ENCODE data around the gene ULK1. TPM values are rescaled to one million over a fixed set of nuclear protein-coding genes. Genes with fewer than 3 reads are reported as not detected.

The ULK1 gene
- total and polyA plus RNA-seq, 2 experiments from 2014 or later: 4.0 to 6.9 TPM

DNA sequence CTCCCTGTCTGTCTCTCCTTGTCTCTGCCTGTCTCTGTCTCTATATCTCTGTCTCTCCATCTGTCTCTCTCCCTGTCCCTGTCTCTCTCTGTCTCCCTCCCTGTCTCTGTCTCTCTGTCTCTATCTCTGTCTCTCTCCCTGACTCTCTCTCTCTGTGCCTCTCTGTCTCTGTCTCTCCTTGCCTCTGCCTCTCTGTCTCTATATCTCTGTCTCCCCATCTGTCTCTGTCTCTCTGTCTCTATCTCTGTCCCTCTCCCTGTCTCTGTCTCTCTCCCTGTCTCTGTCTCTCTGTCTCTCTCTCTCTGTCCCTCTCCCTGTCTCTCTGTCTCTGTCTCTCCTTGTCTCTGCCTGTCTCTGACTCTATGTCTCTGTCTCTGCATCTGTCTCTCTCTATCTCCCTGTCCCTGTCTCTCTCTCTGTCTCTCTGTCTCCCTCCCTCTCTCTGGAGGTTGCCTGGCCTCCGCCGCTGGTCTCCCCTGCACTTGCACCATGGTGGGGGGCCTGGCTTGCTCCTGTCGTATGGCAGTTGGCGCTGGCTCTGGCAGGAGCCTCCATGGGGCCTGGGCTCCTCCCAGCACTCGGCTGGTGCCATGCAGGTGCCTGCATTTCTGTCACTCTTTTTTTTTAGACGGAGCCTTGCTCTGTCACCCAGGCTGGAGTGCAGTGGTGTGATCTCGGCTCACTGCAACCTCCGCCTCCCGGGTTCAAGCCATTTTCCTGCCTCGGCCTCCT is 37.9 kb upstream of the ULK1 start:
- 86 to 91% methylated on average over 10 of the region's 10 CpGs for WGBS, 2 experiments (ENCODE audit: low coverage in 1 of 2, low lambda C conversion rate in 2 of 2, missing lambda C conversion rate in 2 of 2)
- Histone ChIP-seq H3K9me3 (ENCODE audit: low read depth) (no peaks in the 10 kb centered on the region), H3K27me3 (replicated peaks; ENCODE audit: insufficient read depth) (no peaks in the 10 kb centered on the region), H3K79me2 (ENCODE audit: insufficient read depth) (no peaks in the 10 kb centered on the region), H3K27ac (no peak overlapping the region), H3K4me3 (no peak overlapping the region), H3F3A (ENCODE audit: insufficient read depth) (peaks cover 3% of the 10 kb centered on the region; the same call in 1 of the 2 replicates), H3K4me1 (ENCODE audit: insufficient read depth) (peaks cover 24% of the 10 kb centered on the region), H4K20me1 (ENCODE audit: insufficient read depth) (no peaks in the 10 kb centered on the region), H3K9ac (no peak overlapping the region), H3K9me2 (ENCODE audit: insufficient read depth) (no peaks in the 10 kb centered on the region), H3K36me3 (ENCODE audit: low read depth) (no peaks in the 10 kb centered on the region), H3K4me2 (ENCODE audit: unreplicated experiment) (no peak overlapping the region), H2AFZ (no peak overlapping the region)
- DNase-seq: no peak
- no peak for TF ChIP-seq EZH2 (IDR thresholded peaks at IDR 0.05; ENCODE audit: insufficient read depth, poor library complexity, severe bottlenecking)
- no peak for TF ChIP-seq EZH2phosphoT487 (IDR thresholded peaks at IDR 0.05; ENCODE audit: insufficient read depth, low read depth)
- in situ Hi-C loops (cut with MboI): no loop called here

- no peaks in the 10 kb centered on the region for H3K9me2 ChIP-seq (ENCODE audit: insufficient read depth)
- no peak for TF ChIP-seq EZH2 (IDR thresholded peaks at IDR 0.05; ENCODE audit: insufficient read depth, poor library complexity, severe bottlenecking)
- TF ChIP-seq EZH2phosphoT487 (IDR thresholded peaks at IDR 0.05; ENCODE audit: insufficient read depth, low read depth): no peak
- no peak overlapping the region for H3K4me3 ChIP-seq
- WGBS, 2 experiments (ENCODE audit: low coverage in 1 of 2, low lambda C conversion rate in 2 of 2, missing lambda C conversion rate in 2 of 2): 87 to 88% methylated on average over 21 of the region's 21 CpGs
- H4K20me1 ChIP-seq (ENCODE audit: insufficient read depth): no peaks in the 10 kb centered on the region
- H3K79me2 ChIP-seq (ENCODE audit: insufficient read depth): no peaks in the 10 kb centered on the region
- H3F3A ChIP-seq (ENCODE audit: insufficient read depth): peaks cover 3% of the 10 kb centered on the region; the same call in 1 of the 2 replicates
- no peak overlapping the region for H2AFZ ChIP-seq
- no peak overlapping the region for H3K9ac ChIP-seq
- no peaks in the 10 kb centered on the region for H3K9me3 ChIP-seq (ENCODE audit: low read depth)
- H3K36me3 ChIP-seq (ENCODE audit: low read depth): no peaks in the 10 kb centered on the region
- H3K4me2 ChIP-seq (ENCODE audit: unreplicated experiment): no peak overlapping the region
- in situ Hi-C loops (cut with MboI): no loop called here
- H3K27me3 ChIP-seq (replicated peaks; ENCODE audit: insufficient read depth): no peaks in the 10 kb centered on the region
- H3K27ac ChIP-seq: no peak overlapping the region
- DNase-seq: no peak
- peaks cover 23% of the 10 kb centered on the region for H3K4me1 ChIP-seq (ENCODE audit: insufficient read depth)
Measured at GRCh38 chr12:131857908-131858850, 36.2 kb upstream of the ULK1 start.

- peak; percentile 87 for DNase-seq
- WGBS, 2 experiments (ENCODE audit: low coverage in 1 of 2, low lambda C conversion rate in 2 of 2, missing lambda C conversion rate in 2 of 2): 20 to 24% methylated on average over 18 to 20 of the region's 22 CpGs
- H3K27me3 ChIP-seq (replicated peaks; ENCODE audit: insufficient read depth): no peaks in the 10 kb centered on the region
- H3K4me2 ChIP-seq (ENCODE audit: unreplicated experiment): peak overlapping the region; percentile 47
- peaks cover 3% of the 10 kb centered on the region; the same call in 1 of the 2 replicates for H3F3A ChIP-seq (ENCODE audit: insufficient read depth)
- H2AFZ ChIP-seq: peak overlapping the region; percentile 78
- no peaks in the 10 kb centered on the region for H3K36me3 ChIP-seq (ENCODE audit: low read depth)
- H3K4me3 ChIP-seq: peak overlapping the region; percentile 37; the same call in 1 of the 2 replicates
- in situ Hi-C loops (cut with MboI): no loop called here
- no peak for TF ChIP-seq EZH2 (IDR thresholded peaks at IDR 0.05; ENCODE audit: insufficient read depth, poor library complexity, severe bottlenecking)
- no peak for TF ChIP-seq EZH2phosphoT487 (IDR thresholded peaks at IDR 0.05; ENCODE audit: insufficient read depth, low read depth)
- H3K9me2 ChIP-seq (ENCODE audit: insufficient read depth): no peaks in the 10 kb centered on the region
- H3K9me3 ChIP-seq (ENCODE audit: low read depth): no peaks in the 10 kb centered on the region
- peak overlapping the region; percentile 86 for H3K27ac ChIP-seq
- H4K20me1 ChIP-seq (ENCODE audit: insufficient read depth): no peaks in the 10 kb centered on the region
- no peaks in the 10 kb centered on the region for H3K79me2 ChIP-seq (ENCODE audit: insufficient read depth)
- peaks cover 28% of the 10 kb centered on the region for H3K4me1 ChIP-seq (ENCODE audit: insufficient read depth)
- H3K9ac ChIP-seq: peak overlapping the region; percentile 80
Measured at GRCh38 chr12:131860472-131861260, 33.8 kb upstream of the ULK1 start.

Measured in GM23248 (cell line).